MM.1S (cell line): ENCODE results near the gene SH2B2.

Experiments
- DNase-seq: peaks from one replicate; pipeline ENCODE4 v3.0.0-alpha.2; 2015
- H2AFZ ChIP-seq: fragments of 300-600 bp; sonication (generic); 2 replicates; pipeline ENCODE4 v1.6.0; 2016; ENCODE audit warnings: antibody characterized with exemption, low read length
- H3F3A ChIP-seq: fragments of 300-600 bp; sonication (generic); 2 replicates; pipeline ENCODE4 v1.6.1; 2016; ENCODE audit warnings: mild to moderate bottlenecking, antibody characterized with exemption, low read length, moderate library complexity, mixed read lengths; ENCODE audit not compliant: insufficient read depth
- H3K27ac ChIP-seq: fragments of 300-600 bp; sonication (generic); 2 replicates; pipeline ENCODE4 v1.5.1; 2016; ENCODE audit warnings: mild to moderate bottlenecking, low read length
- H3K27me3 ChIP-seq: fragments of 300-600 bp; sonication (generic); replicated peaks from 2 replicates; pipeline ENCODE4 v1.6.0; 2016; ENCODE audit warnings: low read length; ENCODE audit not compliant: insufficient read depth
- H3K36me3 ChIP-seq: fragments of 300-600 bp; sonication (generic); replicated peaks from 2 replicates; pipeline ENCODE4 v1.6.1; 2016; ENCODE audit warnings: mild to moderate bottlenecking, low read length, mixed read lengths; ENCODE audit not compliant: insufficient read depth
- H3K4me1 ChIP-seq: fragments of 300-600 bp; sonication (generic); 2 replicates; pipeline ENCODE4 v1.6.1; 2016; ENCODE audit warnings: low read length, mixed read lengths
- H3K4me2 ChIP-seq: fragments of 300-600 bp; sonication (generic); 2 replicates; pipeline ENCODE4 v1.6.0; 2016; ENCODE audit warnings: low read depth, low read length
- H3K4me3 ChIP-seq: fragments of 300-600 bp; sonication (generic); 2 replicates; pipeline ENCODE4 v1.5.1; 2016; ENCODE audit warnings: low read length, mixed read lengths
- H3K79me2 ChIP-seq: fragments of 300-600 bp; sonication (generic); 2 replicates; pipeline ENCODE4 v1.6.1; 2016; ENCODE audit warnings: mixed run types, low read length, mixed read lengths
- H3K9ac ChIP-seq: fragments of 300-600 bp; sonication (generic); 2 replicates; pipeline ENCODE4 v1.6.1; 2016; ENCODE audit warnings: low read length, mixed read lengths
- H3K9me2 ChIP-seq: fragments of 300-600 bp; sonication (generic); replicated peaks from 2 replicates; pipeline ENCODE4 v1.6.1; 2016; ENCODE audit warnings: mild to moderate bottlenecking, low read length, mixed read lengths; ENCODE audit not compliant: insufficient read depth
- H3K9me3 ChIP-seq: fragments of 300-600 bp; sonication (generic); replicated peaks from 2 replicates; pipeline ENCODE4 v1.6.1; 2016; ENCODE audit warnings: mild to moderate bottlenecking, low read length, mixed read lengths; ENCODE audit not compliant: insufficient read depth
- H4K20me1 ChIP-seq: fragments of 300-600 bp; sonication (generic); 2 replicates; pipeline ENCODE4 v1.6.1; 2016; ENCODE audit warnings: mild to moderate bottlenecking, low read length, moderate library complexity, mixed read lengths; ENCODE audit not compliant: insufficient read depth
- CTCF ChIP-seq: fragments of 300-600 bp; sonication (generic); IDR thresholded peaks from 2 replicates; pipeline ENCODE4 v1.5.1; 2016; ENCODE audit warnings: antibody characterized with exemption, low read length, mixed read lengths
- EZH2 ChIP-seq: fragments of 300-600 bp; sonication (generic); optimal IDR thresholded peaks from 2 replicates; pipeline ENCODE3; 2017; ENCODE audit warnings: low read depth, mild to moderate bottlenecking, antibody characterized with exemption, low read length, mixed read lengths
- EZH2phosphoT487 ChIP-seq: fragments of 300-600 bp; sonication (generic); IDR thresholded peaks from 2 replicates; pipeline ENCODE4 v1.6.1; 2018; ENCODE audit warnings: antibody characterized with exemption, low read length

Gene SH2B2

GRCh38 chr7:102271158-102271798 lies 15.4 kb upstream of the SH2B2 start:
- no peaks in the 10 kb centered on the region for H3K9me3 ChIP-seq
- H3K27me3 ChIP-seq: no peaks in the 10 kb centered on the region
- TF ChIP-seq EZH2: no peak
- no peak for TF ChIP-seq CTCF
- TF ChIP-seq EZH2phosphoT487: no peak
- no peak overlapping the region for H3K9ac ChIP-seq
- DNase-seq: no peak
- no peaks in the 10 kb centered on the region for H4K20me1 ChIP-seq
- no peak overlapping the region for H3K4me2 ChIP-seq
- H3K9me2 ChIP-seq: no peaks in the 10 kb centered on the region
- no peak overlapping the region for H3K27ac ChIP-seq
- no peaks in the 10 kb centered on the region for H3F3A ChIP-seq
- peaks cover 2% of the 10 kb centered on the region; the same call in 1 of the 2 replicates for H3K4me1 ChIP-seq
- no peak overlapping the region for H3K4me3 ChIP-seq
- H3K79me2 ChIP-seq: no peaks in the 10 kb centered on the region
- no peak overlapping the region for H2AFZ ChIP-seq
- H3K36me3 ChIP-seq: no peaks in the 10 kb centered on the region

- H3K36me3 ChIP-seq: no peaks in the 10 kb centered on the region
- H3K9ac ChIP-seq: no peak overlapping the region
- H3F3A ChIP-seq: no peaks in the 10 kb centered on the region
- H2AFZ ChIP-seq: no peak overlapping the region
- no peaks in the 10 kb centered on the region for H4K20me1 ChIP-seq
- peaks cover 2% of the 10 kb centered on the region; the same call in 1 of the 2 replicates for H3K4me1 ChIP-seq
- no peaks in the 10 kb centered on the region for H3K9me3 ChIP-seq
- H3K4me2 ChIP-seq: no peak overlapping the region
- H3K27me3 ChIP-seq: no peaks in the 10 kb centered on the region
- peak; percentile 70 for DNase-seq
- H3K27ac ChIP-seq: no peak overlapping the region
- H3K9me2 ChIP-seq: no peaks in the 10 kb centered on the region
- H3K4me3 ChIP-seq: no peak overlapping the region
- TF ChIP-seq EZH2 (no peak), EZH2phosphoT487 (no peak), CTCF (peak; percentile 94)
- no peaks in the 10 kb centered on the region for H3K79me2 ChIP-seq
Measured at GRCh38 chr7:102272075-102272916, 14.4 kb upstream of the SH2B2 start.

DNA sequence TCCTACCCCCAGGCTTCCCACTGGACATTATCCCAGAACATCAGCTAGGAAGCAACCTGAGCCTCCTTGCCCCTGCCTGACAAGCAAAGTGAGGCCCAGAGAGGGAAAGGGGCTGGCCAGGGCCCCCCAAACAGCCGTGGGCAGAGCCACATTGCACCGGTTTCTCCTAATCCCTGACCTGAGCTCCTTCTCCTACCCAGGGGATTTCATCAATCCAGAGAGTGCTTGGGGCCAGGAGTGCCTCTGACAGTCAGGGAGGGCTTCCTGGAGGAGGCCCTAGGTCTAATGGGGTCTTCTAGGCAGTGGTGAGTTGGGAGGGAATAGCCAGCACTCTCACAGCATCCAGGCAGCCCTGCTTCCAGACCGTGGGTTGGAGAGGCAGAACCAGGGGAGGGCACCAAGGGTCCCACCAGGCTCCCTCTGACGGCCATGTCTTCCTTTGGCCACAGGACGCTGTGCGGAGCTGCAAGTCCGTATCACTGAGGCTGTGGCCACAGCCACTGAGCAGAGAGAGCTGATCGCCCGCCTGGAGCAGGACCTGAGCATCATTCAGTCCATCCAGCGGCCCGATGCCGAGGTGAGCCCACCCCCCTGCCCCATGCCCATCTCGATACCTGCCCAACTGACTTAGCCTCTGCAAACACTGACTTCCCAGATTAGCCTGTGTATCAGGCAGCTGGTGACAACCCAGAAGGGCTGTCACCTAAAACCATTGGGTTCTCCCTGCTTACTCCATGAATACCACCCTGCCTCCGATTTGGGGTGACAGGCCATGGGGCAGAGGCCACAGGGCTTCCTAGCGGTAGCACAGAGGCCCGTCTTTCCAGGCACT lies 13.5 kb upstream of the SH2B2 start:
- Histone ChIP-seq H3K4me3 (no peak overlapping the region), H3K9me3 (no peaks in the 10 kb centered on the region), H3K79me2 (no peaks in the 10 kb centered on the region), H3K4me1 (peaks cover 7% of the 10 kb centered on the region), H4K20me1 (no peaks in the 10 kb centered on the region), H3K36me3 (no peaks in the 10 kb centered on the region), H3K9me2 (no peaks in the 10 kb centered on the region), H3K27me3 (no peaks in the 10 kb centered on the region), H3K27ac (no peak overlapping the region), H3K9ac (no peak overlapping the region), H3K4me2 (no peak overlapping the region), H3F3A (no peaks in the 10 kb centered on the region), H2AFZ (no peak overlapping the region)
- no peak for DNase-seq
- TF ChIP-seq EZH2phosphoT487: no peak
- TF ChIP-seq EZH2: no peak
- no peak for TF ChIP-seq CTCF
